Activated CD4-positive, alpha-beta T cell treated with anti-CD3 and anti-CD28 coated beads, Interleukin-2, amount 50 U/mL, for 4 hours (primary cell): ENCODE measurements around the gene DYDC1.
"Not testable (repeated sequence)": the region's sequence is repeated elsewhere in the genome, so short reads cannot be mapped to it uniquely, and the experiment has no call there.

Experiments
- DNase-seq, 2 experiments: peaks; one replicate each; pipeline ENCODE4 v3.0.0-alpha.2; 2020

The DYDC1 gene

GRCh38 chr10:80333983-80334382 is 22.6 kb downstream of the DYDC1 start:
- DNase-seq: no peak

- DNase-seq: no peak
Measured at GRCh38 chr10:80324891-80325364, 31.6 kb downstream of the DYDC1 start.

- DNase-seq: no peak
Measured at GRCh38 chr10:80324086-80324485, 32.5 kb downstream of the DYDC1 start.

GRCh38 chr10:80323311-80323710 is 33.2 kb downstream of the DYDC1 start:
- DNase-seq: no peak

GRCh38 chr10:80322711-80323110 is 33.8 kb downstream of the DYDC1 start:
- no peak for DNase-seq

GRCh38 chr10:80322158-80322557 is 34.4 kb downstream of the DYDC1 start:
- no peak for DNase-seq

- DNase-seq: no peak
Measured at GRCh38 chr10:80321183-80321582, 35.4 kb downstream of the DYDC1 start.

GRCh38 chr10:80320377-80320776 is 36.2 kb downstream of the DYDC1 start:
- no peak for DNase-seq

GRCh38 chr10:80319725-80320290 is 36.7 kb downstream of the DYDC1 start:
- DNase-seq: no peak

- no peak for DNase-seq
Measured at GRCh38 chr10:80319318-80319717, 37.2 kb downstream of the DYDC1 start.

GRCh38 chr10:80318742-80319141 is 37.8 kb downstream of the DYDC1 start:
- no peak for DNase-seq

- DNase-seq: no peak
Measured at GRCh38 chr10:80315391-80315790, 41.2 kb downstream of the DYDC1 start.

- no peak for DNase-seq
Measured at GRCh38 chr10:80313523-80313922, 43.0 kb downstream of the DYDC1 start.

- DNase-seq: not testable (repeated sequence)
Measured at GRCh38 chr10:80305989-80306388, 50.6 kb downstream of the DYDC1 start.

GRCh38 chr10:80296942-80297341 is 59.6 kb downstream of the DYDC1 start:
- no peak for DNase-seq

- DNase-seq: no peak
Measured at GRCh38 chr10:80292607-80293239, 63.8 kb downstream of the DYDC1 start.

- no peak for DNase-seq
Measured at GRCh38 chr10:80290474-80291220, 65.9 kb downstream of the DYDC1 start.

- DNase-seq: no peak
Measured at GRCh38 chr10:80289451-80290287, 66.9 kb downstream of the DYDC1 start, which contains the start of gene MAT1A. Gene MAT1A, minus strand, starts transcription at chr10:80289658. Its CDS starts 235 bp downstream, at chr10:80289423.

GRCh38 chr10:80288849-80289248 is 67.7 kb downstream of the DYDC1 start:
- DNase-seq: no peak
